Measurements from ENCODE around the gene LDAH. TPM values are rescaled to one million over a fixed set of nuclear protein-coding genes. Genes with fewer than 3 reads are reported as not detected.

The LDAH gene
- total and polyA plus RNA-seq, 2 experiments from 2014 or later: 12.1 to 37.5 TPM

GRCh38 chr2:20670315-20671035 lies 152.4 kb downstream of the LDAH start:
- peak; percentile 1; the same call in 2 of the 3 replicates for ATAC-seq
- peak overlapping the region; percentile 43; the same call in 1 of the 2 replicates for H3K4me3 ChIP-seq

GRCh38 chr2:20669562-20670314 lies 153.2 kb downstream of the LDAH start:
- H2AFZ ChIP-seq: peak overlapping the region; percentile 66; the same call in 1 of the 2 replicates
- DNase-seq (ENCODE audit: low spot score) (peak; percentile 46), ATAC-seq (peak; percentile 0; the same call in 2 of the 3 replicates)
- Mint-ChIP-seq H3K4me3 (peak overlapping the region; percentile 55), H3K9me3 (no peaks in the 10 kb centered on the region), H3K27ac (no peak overlapping the region), H3K27me3 (ENCODE audit: insufficient read depth, low read depth, poor library complexity) (peaks cover 91% of the 10 kb centered on the region), H3K36me3 (ENCODE audit: low read depth) (no peaks in the 10 kb centered on the region), H3K4me1 (peaks cover 54% of the 10 kb centered on the region)
- H4K20me1 ChIP-seq (replicated peaks; ENCODE audit: insufficient read depth): no peaks in the 10 kb centered on the region; the same call in 1 of the 2 replicates
- peak overlapping the region; percentile 43; the same call in 1 of the 2 replicates for H3K4me3 ChIP-seq
- H3K9me2 ChIP-seq (ENCODE audit: insufficient read depth): no peaks in the 10 kb centered on the region
- H3K27ac ChIP-seq (ENCODE audit: low read depth): no peak overlapping the region
- TF ChIP-seq EZH2 (IDR thresholded peaks at IDR 0.05; ENCODE audit: low read depth, unreplicated experiment): peak; percentile 76
- no peak for TF ChIP-seq ZNF462 (CRISPR knock-in tag; IDR thresholded peaks at IDR 0.05)
- H3K79me2 ChIP-seq (replicated peaks; ENCODE audit: insufficient read depth): no peaks in the 10 kb centered on the region
- peak overlapping the region; percentile 75 for H3K4me2 ChIP-seq
- no peaks in the 10 kb centered on the region for H3K36me3 ChIP-seq (ENCODE audit: insufficient read depth)
- peaks cover 96% of the 10 kb centered on the region for H3K27me3 ChIP-seq (ENCODE audit: insufficient read depth)
- H3F3A ChIP-seq (replicated peaks; ENCODE audit: low read depth): peaks cover 3% of the 10 kb centered on the region; the same call in 1 of the 2 replicates
- H3K4me1 ChIP-seq (ENCODE audit: insufficient read depth): peaks cover 49% of the 10 kb centered on the region

More at GRCh38 chr2:20670315-20671035, 152.4 kb downstream of the LDAH start:
- no peaks in the 10 kb centered on the region for H3K9me3 Mint-ChIP-seq
- H3K27ac ChIP-seq (ENCODE audit: low read depth): no peak overlapping the region
- peaks cover 3% of the 10 kb centered on the region; the same call in 1 of the 2 replicates for H3F3A ChIP-seq (replicated peaks; ENCODE audit: low read depth)
- no peaks in the 10 kb centered on the region for H3K9me2 ChIP-seq (ENCODE audit: insufficient read depth)
- H2AFZ ChIP-seq: peak overlapping the region; percentile 66
- no peaks in the 10 kb centered on the region; the same call in 1 of the 2 replicates for H4K20me1 ChIP-seq (replicated peaks; ENCODE audit: insufficient read depth)
- peak; percentile 57 for DNase-seq (ENCODE audit: low spot score)
- no peaks in the 10 kb centered on the region for H3K36me3 ChIP-seq (ENCODE audit: insufficient read depth)
- H3K79me2 ChIP-seq (replicated peaks; ENCODE audit: insufficient read depth): no peaks in the 10 kb centered on the region
- H3K4me1 ChIP-seq (ENCODE audit: insufficient read depth): peaks cover 48% of the 10 kb centered on the region
- H3K36me3 Mint-ChIP-seq (ENCODE audit: low read depth): no peaks in the 10 kb centered on the region
- H3K27ac Mint-ChIP-seq: no peak overlapping the region
- no peak overlapping the region for H3K4me3 Mint-ChIP-seq
- H3K27me3 ChIP-seq (ENCODE audit: insufficient read depth): peaks cover 94% of the 10 kb centered on the region
- H3K4me1 Mint-ChIP-seq: peaks cover 57% of the 10 kb centered on the region
- TF ChIP-seq EZH2phosphoT487 (IDR thresholded peaks at IDR 0.05; ENCODE audit: unreplicated experiment) (peak; percentile 38), STAT1 (IDR thresholded peaks at IDR 0.05; ENCODE audit: unreplicated experiment) (no peak), EZH2 (IDR thresholded peaks at IDR 0.05; ENCODE audit: low read depth, unreplicated experiment) (peak; percentile 50)
- peaks cover 86% of the 10 kb centered on the region for H3K27me3 Mint-ChIP-seq (ENCODE audit: insufficient read depth, low read depth, poor library complexity)
- H3K4me2 ChIP-seq: peak overlapping the region; percentile 75; the same call in 1 of the 2 replicates

Data from GM23338 (cell line).